Stimulated activated CD8-positive, alpha-beta memory T cell treated with anti-CD3 and anti-CD28 coated beads, Interleukin-15, amount 100 ng/mL, for 24 hours (primary cell): ENCODE results near the gene NCMAP.
"Not testable (repeated sequence)": the region's sequence is repeated elsewhere in the genome, so short reads cannot be mapped to it uniquely, and the experiment has no call there.

ENCODE experiments used
- DNase-seq: peaks from one replicate; pipeline ENCODE4 v3.0.0-alpha.2; 2020; ENCODE audit warnings: low read depth

NCMAP gene

GRCh38 chr1:24555591-24556413, at the start of gene NCMAP:
Gene NCMAP (plus strand): TSS chr1:24556087. CDS start chr1:24595431, 39,344 bp downstream.
- DNase-seq, result no peak

- DNase-seq, result no peak
These were observed 49.1 kb upstream of the NCMAP start for GRCh38 chr1:24506691-24507381.

- DNase-seq, result no peak
These were observed 48.5 kb upstream of the NCMAP start for GRCh38 chr1:24507405-24507804.

- no peak for DNase-seq
These were observed 47.0 kb upstream of the NCMAP start for GRCh38 chr1:24508911-24509310.

GRCh38 chr1:24513706-24514105, 42.2 kb upstream of the NCMAP start:
- no peak for DNase-seq

GRCh38 chr1:24514946-24515345, 40.9 kb upstream of the NCMAP start:
- DNase-seq, result no peak

GRCh38 chr1:24515671-24516209, 40.1 kb upstream of the NCMAP start:
- DNase-seq, result not testable (repeated sequence)

- DNase-seq, result no peak
These were observed 39.4 kb upstream of the NCMAP start for GRCh38 chr1:24516506-24516905.

- no peak for DNase-seq
These were observed 38.0 kb upstream of the NCMAP start for GRCh38 chr1:24517898-24518297.

- not testable (repeated sequence) for DNase-seq
These were observed 35.6 kb upstream of the NCMAP start for GRCh38 chr1:24520282-24520681.

GRCh38 chr1:24525606-24526005, 30.3 kb upstream of the NCMAP start:
- no peak for DNase-seq

- no peak for DNase-seq
These were observed 29.8 kb upstream of the NCMAP start for GRCh38 chr1:24526045-24526444.

GRCh38 chr1:24526940-24527542, 28.8 kb upstream of the NCMAP start:
- no peak for DNase-seq

GRCh38 chr1:24528744-24529143, 27.1 kb upstream of the NCMAP start:
- DNase-seq, result no peak

- not testable (repeated sequence) for DNase-seq
These were observed 26.6 kb upstream of the NCMAP start for GRCh38 chr1:24529292-24529691.

- DNase-seq, result peak; percentile 31
These were observed 20.9 kb upstream of the NCMAP start for GRCh38 chr1:24535021-24535424.

- no peak for DNase-seq
These were observed 20.1 kb upstream of the NCMAP start for GRCh38 chr1:24535778-24536177.

GRCh38 chr1:24536391-24536840, 19.5 kb upstream of the NCMAP start:
- DNase-seq, result peak; percentile 35

- DNase-seq, result no peak
These were observed 15.6 kb upstream of the NCMAP start for GRCh38 chr1:24540051-24540905.

- DNase-seq, result no peak
These were observed 14.8 kb upstream of the NCMAP start for GRCh38 chr1:24540906-24541710.
